SH-SY5Y (cell line): ENCODE data around the gene TPH2.

Experiments
- GATA2 ChIP-seq: IDR thresholded peaks from 2 replicates; pipeline ENCODE4 v1.6.1; 2011; ENCODE audit warnings: mild to moderate bottlenecking, low read depth, low read length
- GATA3 ChIP-seq: IDR thresholded peaks from 2 replicates; pipeline ENCODE4 v1.6.1; 2011; ENCODE audit warnings: low read depth, mild to moderate bottlenecking, low read length, moderate library complexity

GRCh38 chr12:72000969-72001648 is 62.5 kb downstream of the TPH2 start:
- TF ChIP-seq GATA2 = no peak
- no peak for TF ChIP-seq GATA3
